Thyroid gland (tissue), 4 donors: ENCODE results near the gene ZIC2. TPM values are rescaled to one million over a fixed set of nuclear protein-coding genes. Genes with fewer than 3 reads are reported as not detected.

ENCODE experiments used
- DNase-seq, 2 donors: peaks; one replicate each; pipeline ENCODE4 v3.0.0-alpha.2; 2019
- H3K27ac ChIP-seq, 3 donors: fragments of 200-600 bp; sonication (generic); 1 replicate in 2 of 3; 2 replicates in 1 of 3; pipeline ENCODE4 v1.5.1; 2016 to 2019; ENCODE audit warnings: mild to moderate bottlenecking in 1 of 3, moderate library complexity in 1 of 3
- H3K27me3 ChIP-seq: fragments of 200-600 bp; sonication (generic); one replicate; pipeline ENCODE4 v1.5.1; 2019
- H3K36me3 ChIP-seq, 2 donors: fragments of 200-600 bp; sonication (generic); one replicate each; pipeline ENCODE4 v1.5.1; 2016 to 2019
- H3K4me1 ChIP-seq, 2 donors: fragments of 200-600 bp; sonication (generic); one replicate each; pipeline ENCODE4 v1.5.1; 2017 to 2019
- H3K4me3 ChIP-seq, 3 donors: fragments of 200-600 bp; sonication (generic); replicated peaks in 1 of 3; 1 replicate in 2 of 3; 2 replicates in 1 of 3; pipeline ENCODE4 v1.5.1; 2016; ENCODE audit warnings: mild to moderate bottlenecking in 1 of 3
- H3K9me3 ChIP-seq: fragments of 200-600 bp; sonication (generic); one replicate; pipeline ENCODE4 v1.5.1; 2017
- POLR2A ChIP-seq, 2 donors: fragments of 450-650 bp; IDR thresholded peaks; one replicate each; pipeline ENCODE4 v1.6.1; 2017; ENCODE audit warnings: antibody characterized with exemption in 2 of 2, mild to moderate bottlenecking in 2 of 2, moderate library complexity in 1 of 2
- WGBS, 2 donors: methylation state at CpG; one replicate each; pipeline ENCODE4 v1.1.5; 2017; 5-methylcytosine and 5-hydroxymethylcytosine counted together
- intact Hi-C: fragments of 100-400 bp; cut with DNase I; formaldehyde crosslinking; loops from one replicate; pipeline ENCODE4 v1.15.1; 2023
- total RNA-seq, 4 donors: library from RNA; depleted of rRNA; stranded (reverse); fragments of >200 nt; gene quantifications; one replicate each; pipeline ENCODE4 v1.2.3, GENCODE V29; 2016
- TF ChIP-seq, protein P1 (sequence below), 6 experiments: fragments of 200-600 bp in 3 of 6; fragments of 450-650 bp in 3 of 6; sonication (generic) in 3 of 6; IDR thresholded peaks; one replicate each; pipeline ENCODE4 v1.5.1; 2016 to 2019; ENCODE audit warnings: antibody characterized with exemption in 6 of 6, mild to moderate bottlenecking in 2 of 6, inconsistent platforms in 1 of 6, moderate library complexity in 1 of 6

Gene ZIC2
- not detected for total RNA-seq

- intact Hi-C loops, result loop anchor here (10.0 kb wide), 1 partner anchor 327 kb away; no protein-coding TSS in a partner anchor
- Histone ChIP-seq H3K4me3 (peak within 1 kb of the TSS in 1 of 3 donors; percentile 23), H3K36me3 (no peaks in the 10 kb centered on the region), H3K27ac (no peak within 1 kb of the TSS), H3K9me3 (no peaks in the 10 kb centered on the region), H3K4me1 (peaks cover 16 to 35% of the 10 kb centered on the region in 2 donors), H3K27me3 (peaks cover 79% of the 10 kb centered on the region)
- no peak for DNase-seq
- WGBS, 2 donors, result 3 to 4% methylated on average over 12 to 23 of the region's 41 CpGs
- TF ChIP-seq, protein P1, sequence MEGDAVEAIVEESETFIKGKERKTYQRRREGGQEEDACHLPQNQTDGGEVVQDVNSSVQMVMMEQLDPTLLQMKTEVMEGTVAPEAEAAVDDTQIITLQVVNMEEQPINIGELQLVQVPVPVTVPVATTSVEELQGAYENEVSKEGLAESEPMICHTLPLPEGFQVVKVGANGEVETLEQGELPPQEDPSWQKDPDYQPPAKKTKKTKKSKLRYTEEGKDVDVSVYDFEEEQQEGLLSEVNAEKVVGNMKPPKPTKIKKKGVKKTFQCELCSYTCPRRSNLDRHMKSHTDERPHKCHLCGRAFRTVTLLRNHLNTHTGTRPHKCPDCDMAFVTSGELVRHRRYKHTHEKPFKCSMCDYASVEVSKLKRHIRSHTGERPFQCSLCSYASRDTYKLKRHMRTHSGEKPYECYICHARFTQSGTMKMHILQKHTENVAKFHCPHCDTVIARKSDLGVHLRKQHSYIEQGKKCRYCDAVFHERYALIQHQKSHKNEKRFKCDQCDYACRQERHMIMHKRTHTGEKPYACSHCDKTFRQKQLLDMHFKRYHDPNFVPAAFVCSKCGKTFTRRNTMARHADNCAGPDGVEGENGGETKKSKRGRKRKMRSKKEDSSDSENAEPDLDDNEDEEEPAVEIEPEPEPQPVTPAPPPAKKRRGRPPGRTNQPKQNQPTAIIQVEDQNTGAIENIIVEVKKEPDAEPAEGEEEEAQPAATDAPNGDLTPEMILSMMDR (IDR thresholded peaks at IDR 0.05), result no peak
- TF ChIP-seq POLR2A (IDR thresholded peaks at IDR 0.05), result no peak
Observed at GRCh38 chr13:99981735-99982035, at the start of gene ZIC2. ZIC2 (plus strand) TSS chr13:99981784; CDS start chr13:99982065, 281 bp downstream.

- no peaks in the 10 kb centered on the region for H3K27me3 ChIP-seq
- H3K36me3 ChIP-seq, result no peaks in the 10 kb centered on the region
- no peak for DNase-seq
- H3K4me1 ChIP-seq, result no peaks in the 10 kb centered on the region
- no peak overlapping the region for H3K27ac ChIP-seq
- WGBS, 2 donors, result 88 to 92% methylated on average over 5 of the region's 5 CpGs
- no peaks in the 10 kb centered on the region for H3K9me3 ChIP-seq
- intact Hi-C loops, result no loop called here
- no peak overlapping the region for H3K4me3 ChIP-seq
- TF ChIP-seq, protein P1 (IDR thresholded peaks at IDR 0.05), result no peak
- TF ChIP-seq POLR2A (IDR thresholded peaks at IDR 0.05), result no peak
Observed at GRCh38 chr13:99932912-99933311, 48.7 kb upstream of the ZIC2 start.

GRCh38 chr13:99935772-99936171 is 45.8 kb upstream of the ZIC2 start:
- DNase-seq, result no peak
- no peak overlapping the region for H3K4me3 ChIP-seq
- no peak overlapping the region for H3K27ac ChIP-seq
- no peaks in the 10 kb centered on the region for H3K9me3 ChIP-seq
- no peaks in the 10 kb centered on the region for H3K27me3 ChIP-seq
- H3K36me3 ChIP-seq, result no peaks in the 10 kb centered on the region
- intact Hi-C loops, result no loop called here
- no peaks in the 10 kb centered on the region for H3K4me1 ChIP-seq
- TF ChIP-seq, protein P1 (IDR thresholded peaks at IDR 0.05), result no peak
- TF ChIP-seq POLR2A (IDR thresholded peaks at IDR 0.05), result no peak
- 59 to 65% methylated on average over 2 of the region's 2 CpGs for WGBS, 2 donors

GRCh38 chr13:99938635-99939034 is 42.9 kb upstream of the ZIC2 start:
- no peaks in the 10 kb centered on the region for H3K27me3 ChIP-seq

GRCh38 chr13:99941086-99941485 is 40.5 kb upstream of the ZIC2 start:
- H3K4me3 ChIP-seq, result no peak overlapping the region
- TF ChIP-seq POLR2A (IDR thresholded peaks at IDR 0.05), result no peak
- TF ChIP-seq, protein P1 (IDR thresholded peaks at IDR 0.05), result no peak
- H3K9me3 ChIP-seq, result no peaks in the 10 kb centered on the region
- DNase-seq, result no peak
- H3K4me1 ChIP-seq, result no peaks in the 10 kb centered on the region
- no peaks in the 10 kb centered on the region for H3K27me3 ChIP-seq
- 60 to 63% methylated on average over 7 of the region's 7 CpGs for WGBS, 2 donors
- intact Hi-C loops, result no loop called here
- H3K27ac ChIP-seq, result no peak overlapping the region
- H3K36me3 ChIP-seq, result no peaks in the 10 kb centered on the region

More at GRCh38 chr13:99938635-99939034, 42.9 kb upstream of the ZIC2 start:
- Histone ChIP-seq H3K36me3 (no peaks in the 10 kb centered on the region), H3K9me3 (no peaks in the 10 kb centered on the region), H3K4me1 (no peaks in the 10 kb centered on the region), H3K27ac (no peak overlapping the region), H3K4me3 (no peak overlapping the region)
- TF ChIP-seq POLR2A (IDR thresholded peaks at IDR 0.05), result no peak
- TF ChIP-seq, protein P1 (IDR thresholded peaks at IDR 0.05), result no peak
- 72 to 77% methylated on average over 7 of the region's 7 CpGs for WGBS, 2 donors
- intact Hi-C loops, result no loop called here
- no peak for DNase-seq
